HepG2 (cell line): ENCODE measurements around the gene FALEC.

Source experiments
- ARHGAP35 ChIP-seq: sonication (generic); formaldehyde crosslinking; IDR thresholded peaks from 2 replicates; pipeline ENCODE4 v1.9.0; 2022; ENCODE audit warnings: mild to moderate bottlenecking, inconsistent platforms, moderate library complexity, missing genetic modification reagents, borderline replicate concordance
- CTCF ChIP-seq: sonication (generic); formaldehyde crosslinking; IDR thresholded peaks from 2 replicates; pipeline ENCODE4 v1.5.0; 2020; ENCODE audit warnings: mild to moderate bottlenecking, missing genetic modification reagents, moderate library complexity
- MAZ ChIP-seq, 2 experiments: sonication (generic) in 1 of 2; formaldehyde crosslinking in 1 of 2; IDR thresholded peaks; 2 replicates each; pipeline versions ENCODE4 v1.5.0 to v1.6.1; 2012 to 2020; ENCODE audit warnings: low read depth in 2 of 2, mild to moderate bottlenecking in 2 of 2, borderline replicate concordance in 1 of 2, improper control_type of control experiment in 1 of 2, low read length in 1 of 2, missing genetic modification reagents in 1 of 2, moderate library complexity in 1 of 2
- PTBP1 ChIP-seq: fragments of 200-400 bp; formaldehyde crosslinking; IDR thresholded peaks from 2 replicates; pipeline ENCODE4 v1.6.1; 2018; ENCODE audit warnings: low read length, low read depth; ENCODE audit not compliant: poor library complexity, severe bottlenecking
- RARG ChIP-seq: sonication (generic); formaldehyde crosslinking; IDR thresholded peaks from 2 replicates; pipeline ENCODE4 v1.4.0; 2020; ENCODE audit warnings: low read depth, mild to moderate bottlenecking, missing genetic modification reagents

DNA sequence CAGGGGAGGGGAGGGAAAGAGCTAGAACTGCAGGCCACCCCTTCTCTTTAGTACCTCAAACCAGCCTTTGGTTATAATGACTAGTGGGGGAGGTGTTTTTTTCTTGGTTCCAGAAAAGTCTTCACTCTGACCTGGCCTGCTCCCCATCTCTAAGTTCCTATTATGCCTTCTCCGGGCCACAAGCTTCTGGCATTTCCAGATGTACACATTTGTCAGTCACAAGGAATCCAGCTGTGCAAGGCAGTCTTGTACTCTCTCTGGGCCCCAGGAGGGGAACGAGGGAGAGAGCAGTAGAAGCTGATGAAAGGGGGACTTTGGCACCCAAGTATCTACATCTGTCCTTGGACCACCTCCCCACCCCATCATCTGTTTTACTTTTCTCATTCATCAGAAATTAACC lies 2.7 kb upstream of the FALEC start:
- TF ChIP-seq ARHGAP35 (CRISPR knock-in tag): no peak
- TF ChIP-seq RARG (CRISPR knock-in tag): no peak
- no peak for TF ChIP-seq CTCF (CRISPR knock-in tag)
- TF ChIP-seq MAZ (IDR thresholded peaks at IDR 0.05; ENCODE audit: borderline replicate concordance, low read depth, low read length): no peak
- no peak for TF ChIP-seq MAZ (CRISPR knock-in tag; IDR thresholded peaks at IDR 0.05; ENCODE audit: low read depth)
- no peak for TF ChIP-seq PTBP1
